Measurements from ENCODE around the gene HSD17B4.
"Not testable (repeated sequence)": the region's sequence is repeated elsewhere in the genome, so short reads cannot be mapped to it uniquely, and the experiment has no call there.

Gene HSD17B4

DNA sequence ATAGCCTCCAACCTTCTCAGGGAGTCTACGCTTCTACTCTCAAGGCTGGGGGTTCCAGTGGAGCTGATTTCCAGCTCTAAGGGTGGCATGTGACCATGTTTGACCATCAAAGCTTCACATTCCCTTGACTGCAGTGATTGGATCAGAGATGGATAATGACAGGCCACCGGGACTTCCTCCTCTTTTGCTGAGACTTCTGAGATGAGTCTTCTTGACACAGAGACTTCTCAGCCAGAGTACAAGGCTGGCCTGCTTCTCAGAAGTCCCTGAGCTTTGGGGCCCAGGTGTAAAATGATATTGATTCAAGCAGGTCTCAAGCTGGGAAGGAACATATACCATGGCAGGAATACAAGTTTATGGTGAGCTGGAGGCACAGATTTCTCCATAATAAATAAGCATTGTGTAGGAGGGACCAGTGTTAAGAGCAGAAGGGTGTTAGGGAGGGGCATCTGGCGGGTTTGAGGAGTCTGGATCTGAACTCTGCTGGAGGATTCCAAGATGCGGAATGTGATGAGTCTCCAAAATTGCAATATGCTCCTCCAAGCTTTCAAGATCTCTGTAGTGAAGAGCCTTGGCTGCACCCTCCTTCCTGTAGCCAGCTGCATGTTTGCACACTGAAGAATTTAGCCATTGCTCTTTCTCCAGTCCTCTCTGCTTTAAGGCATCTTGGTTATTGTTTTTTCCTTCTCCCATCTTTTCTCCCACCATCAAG lies 41.7 kb upstream of the HSD17B4 start:
- no peaks in the 10 kb centered on the region for H3K36me3 ChIP-seq (ENCODE audit: insufficient read depth, low read length)
- no peak overlapping the region for H3K27ac ChIP-seq (ENCODE audit: low read length)
- H3K9me3 ChIP-seq (ENCODE audit: insufficient read depth, low read length, severe bottlenecking), result no peaks in the 10 kb centered on the region
- no peak overlapping the region for H2AFZ ChIP-seq (ENCODE audit: low read depth, low read length)
- ATAC-seq (ENCODE audit: insufficient read depth, low read depth) (no peak), DNase-seq (no peak)
- no peaks in the 10 kb centered on the region for H3K79me2 ChIP-seq (ENCODE audit: insufficient read depth, low read length)
- H3K27me3 ChIP-seq (ENCODE audit: insufficient read depth, low read length, poor library complexity), result no peaks in the 10 kb centered on the region
- no peak overlapping the region for H3K4me3 ChIP-seq (ENCODE audit: low read depth in 1 of 2, low read length in 2 of 2)
- H3K9ac ChIP-seq (ENCODE audit: low read depth, low read length), result no peak overlapping the region
- H3K4me1 ChIP-seq (ENCODE audit: insufficient read depth, low read length), result peaks cover 8% of the 10 kb centered on the region
- no peaks in the 10 kb centered on the region for H4K20me1 ChIP-seq (ENCODE audit: insufficient read depth, low read length)
- TF ChIP-seq EZH2 (IDR thresholded peaks at IDR 0.05; ENCODE audit: borderline replicate concordance, low read depth, low read length, severe bottlenecking), result no peak
- TF ChIP-seq, protein P1, sequence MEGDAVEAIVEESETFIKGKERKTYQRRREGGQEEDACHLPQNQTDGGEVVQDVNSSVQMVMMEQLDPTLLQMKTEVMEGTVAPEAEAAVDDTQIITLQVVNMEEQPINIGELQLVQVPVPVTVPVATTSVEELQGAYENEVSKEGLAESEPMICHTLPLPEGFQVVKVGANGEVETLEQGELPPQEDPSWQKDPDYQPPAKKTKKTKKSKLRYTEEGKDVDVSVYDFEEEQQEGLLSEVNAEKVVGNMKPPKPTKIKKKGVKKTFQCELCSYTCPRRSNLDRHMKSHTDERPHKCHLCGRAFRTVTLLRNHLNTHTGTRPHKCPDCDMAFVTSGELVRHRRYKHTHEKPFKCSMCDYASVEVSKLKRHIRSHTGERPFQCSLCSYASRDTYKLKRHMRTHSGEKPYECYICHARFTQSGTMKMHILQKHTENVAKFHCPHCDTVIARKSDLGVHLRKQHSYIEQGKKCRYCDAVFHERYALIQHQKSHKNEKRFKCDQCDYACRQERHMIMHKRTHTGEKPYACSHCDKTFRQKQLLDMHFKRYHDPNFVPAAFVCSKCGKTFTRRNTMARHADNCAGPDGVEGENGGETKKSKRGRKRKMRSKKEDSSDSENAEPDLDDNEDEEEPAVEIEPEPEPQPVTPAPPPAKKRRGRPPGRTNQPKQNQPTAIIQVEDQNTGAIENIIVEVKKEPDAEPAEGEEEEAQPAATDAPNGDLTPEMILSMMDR (IDR thresholded peaks at IDR 0.05; ENCODE audit: borderline replicate concordance, extremely low read depth, low read length, poor library complexity, severe bottlenecking), result no peak
- no peak overlapping the region for H3K4me2 ChIP-seq (ENCODE audit: insufficient read depth, low read length)

DNA sequence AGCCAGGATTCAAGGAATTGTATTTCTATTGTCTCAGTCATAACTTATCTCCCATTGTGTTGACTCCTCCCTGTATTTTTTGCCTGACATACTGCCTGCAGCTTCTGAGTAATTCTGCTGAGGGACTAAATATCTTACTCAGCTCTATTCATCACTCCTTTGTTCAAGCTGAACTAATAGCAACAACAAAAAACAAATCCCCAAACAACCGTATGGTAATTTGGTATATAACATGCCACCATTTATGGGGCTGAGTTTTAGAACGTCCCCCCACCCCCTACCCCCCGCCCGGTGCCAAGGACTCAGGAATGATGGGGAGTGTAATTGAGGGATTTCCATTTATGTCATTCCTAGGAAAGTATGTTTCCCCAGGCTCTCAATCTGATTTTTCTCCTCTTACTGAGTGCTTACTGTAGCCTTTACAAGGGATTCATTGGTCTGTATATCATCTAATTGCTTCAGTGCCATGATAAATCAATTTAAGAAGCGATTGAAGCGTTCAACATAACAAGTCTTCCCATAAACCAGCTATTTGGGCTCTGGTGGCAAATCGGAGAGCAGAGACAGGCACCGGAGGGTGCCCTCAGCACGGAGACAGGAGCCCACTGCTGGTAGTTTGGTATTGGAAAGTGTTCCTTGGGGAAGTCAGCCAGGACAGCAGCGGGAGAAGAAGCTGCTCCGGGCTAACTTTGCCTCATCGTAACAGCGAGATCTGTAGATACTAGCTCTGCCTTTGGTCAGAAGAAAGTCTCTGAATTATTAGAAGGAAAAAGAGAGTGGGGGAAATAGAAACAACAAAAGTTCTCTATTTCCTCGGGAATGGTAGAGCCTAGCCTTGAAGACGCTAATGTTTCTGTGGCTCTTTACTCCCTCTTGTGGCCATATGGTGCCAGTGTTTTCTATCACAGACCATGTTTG lies 40.7 kb upstream of the HSD17B4 start:
- DNase-seq (peak; percentile 75), ATAC-seq (ENCODE audit: insufficient read depth, low read depth) (peak; percentile 97)
- Histone ChIP-seq H3K9me3 (ENCODE audit: insufficient read depth, low read length, severe bottlenecking) (no peaks in the 10 kb centered on the region), H3K4me2 (ENCODE audit: insufficient read depth, low read length) (peak overlapping the region; percentile 51), H3K36me3 (ENCODE audit: insufficient read depth, low read length) (no peaks in the 10 kb centered on the region), H3K9ac (ENCODE audit: low read depth, low read length) (peak overlapping the region; percentile 32), H2AFZ (ENCODE audit: low read depth, low read length) (peak overlapping the region; percentile 67), H3K4me1 (ENCODE audit: insufficient read depth, low read length) (peaks cover 8% of the 10 kb centered on the region), H4K20me1 (ENCODE audit: insufficient read depth, low read length) (no peaks in the 10 kb centered on the region), H3K27ac (ENCODE audit: low read length) (peak overlapping the region; percentile 51), H3K4me3 (ENCODE audit: low read depth in 1 of 2, low read length in 2 of 2) (peak overlapping the region in 1 of 2 experiments; percentile 44; a peak in 2 of 4 replicates), H3K27me3 (ENCODE audit: insufficient read depth, low read length, poor library complexity) (no peaks in the 10 kb centered on the region), H3K79me2 (ENCODE audit: insufficient read depth, low read length) (no peaks in the 10 kb centered on the region)
- TF ChIP-seq, protein P1 (IDR thresholded peaks at IDR 0.05; ENCODE audit: borderline replicate concordance, extremely low read depth, low read length, poor library complexity, severe bottlenecking), result peak; percentile 98
- no peak for TF ChIP-seq EZH2 (IDR thresholded peaks at IDR 0.05; ENCODE audit: borderline replicate concordance, low read depth, low read length, severe bottlenecking)

DNA sequence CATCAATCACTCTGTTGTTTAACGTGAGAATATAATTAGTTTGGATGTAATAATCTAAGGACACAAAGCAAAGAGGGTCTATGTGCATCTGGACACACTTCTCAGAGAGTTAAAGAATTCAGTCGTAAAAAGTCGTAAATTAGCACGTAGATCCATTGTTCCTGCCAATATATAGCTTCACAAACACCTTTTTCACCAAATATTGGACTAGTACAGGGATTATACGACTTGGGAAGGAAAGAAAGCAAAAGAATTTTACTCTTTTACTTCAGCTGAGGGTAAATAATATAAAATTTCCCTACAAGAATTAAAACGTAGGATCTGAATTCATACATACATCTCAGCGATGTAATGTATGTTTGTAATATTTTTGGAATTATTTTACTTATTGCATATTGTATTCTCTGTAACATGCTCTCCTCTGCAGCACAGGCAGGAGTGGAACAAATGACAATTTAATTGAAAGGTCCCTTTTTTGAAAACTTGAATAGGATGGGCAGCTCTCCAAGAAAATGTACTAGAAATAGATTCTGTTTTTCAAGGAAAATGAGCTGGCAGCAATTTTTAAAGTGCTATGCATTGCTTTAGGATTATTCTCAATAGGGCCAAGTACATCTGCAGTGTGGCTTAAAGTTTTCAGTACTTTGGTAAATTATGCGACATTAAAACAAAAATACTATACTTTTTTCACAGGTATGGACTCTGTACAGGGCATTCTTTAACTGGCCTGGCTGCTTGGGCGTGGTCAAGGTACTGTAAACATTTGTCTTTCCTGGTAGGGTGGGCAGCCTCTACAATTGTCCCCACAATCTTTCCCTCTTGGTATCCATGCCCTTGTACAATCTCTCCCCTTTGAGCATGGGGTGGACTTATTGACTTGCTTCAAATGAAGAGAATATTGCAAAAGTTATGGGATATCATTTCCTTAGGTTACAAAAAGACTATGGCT lies 39.7 kb upstream of the HSD17B4 start:
- peak overlapping the region; percentile 51 for H3K4me2 ChIP-seq (ENCODE audit: insufficient read depth, low read length)
- no peaks in the 10 kb centered on the region for H3K36me3 ChIP-seq (ENCODE audit: insufficient read depth, low read length)
- H3K4me3 ChIP-seq (ENCODE audit: low read depth in 1 of 2, low read length in 2 of 2), result no peak overlapping the region
- no peaks in the 10 kb centered on the region for H4K20me1 ChIP-seq (ENCODE audit: insufficient read depth, low read length)
- DNase-seq (no peak), ATAC-seq (ENCODE audit: insufficient read depth, low read depth) (no peak)
- H3K9me3 ChIP-seq (ENCODE audit: insufficient read depth, low read length, severe bottlenecking), result no peaks in the 10 kb centered on the region
- peaks cover 10% of the 10 kb centered on the region for H3K4me1 ChIP-seq (ENCODE audit: insufficient read depth, low read length)
- H3K9ac ChIP-seq (ENCODE audit: low read depth, low read length), result peak overlapping the region; percentile 32; the same call in 1 of the 2 replicates
- TF ChIP-seq, protein P1 (IDR thresholded peaks at IDR 0.05; ENCODE audit: borderline replicate concordance, extremely low read depth, low read length, poor library complexity, severe bottlenecking), result no peak
- TF ChIP-seq EZH2 (IDR thresholded peaks at IDR 0.05; ENCODE audit: borderline replicate concordance, low read depth, low read length, severe bottlenecking), result no peak
- H3K27ac ChIP-seq (ENCODE audit: low read length), result no peak overlapping the region
- no peaks in the 10 kb centered on the region for H3K79me2 ChIP-seq (ENCODE audit: insufficient read depth, low read length)
- H3K27me3 ChIP-seq (ENCODE audit: insufficient read depth, low read length, poor library complexity), result no peaks in the 10 kb centered on the region
- no peak overlapping the region; the same call in 1 of the 2 replicates for H2AFZ ChIP-seq (ENCODE audit: low read depth, low read length)

DNA sequence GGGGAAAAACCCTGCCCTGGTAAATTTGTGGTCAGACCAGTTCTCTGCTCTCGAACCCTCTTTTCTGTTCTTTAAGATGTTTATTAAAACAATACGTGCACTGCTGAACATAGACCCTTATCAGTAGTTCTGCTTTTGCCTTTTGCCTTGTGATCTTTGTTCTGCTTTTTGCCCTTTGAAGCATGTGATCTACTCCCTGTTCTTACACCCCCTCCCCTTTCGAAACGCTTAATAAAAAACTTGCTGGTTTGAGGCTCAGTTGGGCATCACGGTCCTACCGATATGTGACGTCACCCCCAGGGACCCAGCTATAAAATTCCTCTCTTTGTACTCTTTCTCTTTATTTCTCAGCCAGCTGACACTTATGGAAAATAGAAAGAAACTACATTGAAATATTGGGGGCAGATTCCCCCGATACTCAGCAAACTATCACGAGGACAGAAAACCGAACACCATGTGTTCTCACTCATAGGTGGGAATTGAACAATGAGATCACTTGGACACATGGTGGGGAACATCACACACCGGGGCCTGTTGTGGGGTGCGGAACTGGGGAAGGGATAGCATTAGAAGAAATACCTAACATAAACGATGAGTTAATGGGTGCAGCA lies 38.1 kb upstream of the HSD17B4 start:
- H3K36me3 ChIP-seq (ENCODE audit: insufficient read depth, low read length); H3K9me3 ChIP-seq (ENCODE audit: insufficient read depth, low read length, severe bottlenecking); H3K4me2 ChIP-seq (ENCODE audit: insufficient read depth, low read length); H3K9ac ChIP-seq (ENCODE audit: low read depth, low read length); H3K27ac ChIP-seq (ENCODE audit: low read length); H2AFZ ChIP-seq (ENCODE audit: low read depth, low read length); H4K20me1 ChIP-seq (ENCODE audit: insufficient read depth, low read length); H3K27me3 ChIP-seq (ENCODE audit: insufficient read depth, low read length, poor library complexity); ATAC-seq (ENCODE audit: insufficient read depth, low read depth); H3K4me3 ChIP-seq (ENCODE audit: low read depth in 1 of 2, low read length in 2 of 2); H3K79me2 ChIP-seq (ENCODE audit: insufficient read depth, low read length); DNase-seq: not testable (repeated sequence)
- peaks cover 25% of the 10 kb centered on the region for H3K4me1 ChIP-seq (ENCODE audit: insufficient read depth, low read length)

Data from DND-41 (cell line).